Measurements from ENCODE around the gene CCM2. TPM values are rescaled to one million over a fixed set of nuclear protein-coding genes. Genes with fewer than 3 reads are reported as not detected.

The CCM2 gene
- total and polyA plus RNA-seq, 7 donors, result 28.1 to 54.2 (median 34.1) TPM

DNA sequence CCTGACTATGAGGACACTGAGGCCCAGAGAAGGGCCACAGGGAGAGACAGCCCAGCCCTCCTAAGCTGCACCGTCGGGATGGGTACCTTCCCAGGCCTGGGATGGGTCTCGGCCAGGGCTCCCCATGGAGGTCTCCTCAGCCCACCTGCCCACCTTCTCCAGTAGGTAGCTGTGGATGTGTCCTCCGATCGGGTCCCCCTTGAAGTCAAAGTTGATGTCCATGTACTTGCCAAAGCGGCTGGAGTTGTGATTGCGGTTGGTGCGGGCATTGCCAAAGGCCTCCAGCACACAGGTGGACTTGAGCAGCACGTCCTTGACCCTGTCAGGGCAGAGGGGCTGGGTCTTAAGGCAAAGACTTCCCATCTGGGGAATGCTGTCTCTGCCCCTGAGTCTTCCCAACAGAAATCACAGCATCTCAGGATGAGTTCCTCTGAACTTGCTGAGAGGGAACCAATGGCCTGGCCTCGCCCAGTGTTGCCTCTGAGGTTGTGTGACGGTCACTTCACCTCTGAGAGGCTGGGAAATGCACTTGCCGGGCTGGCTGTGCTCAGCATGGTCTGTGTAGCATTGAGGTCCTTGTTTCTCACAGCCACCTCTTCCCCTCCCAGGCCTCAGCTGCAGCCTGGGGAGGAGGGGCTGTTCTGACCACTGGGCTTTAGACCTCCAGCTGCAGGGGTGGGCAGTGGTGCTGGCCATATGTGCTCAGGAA lies 24.5 kb upstream of the CCM2 start:
- Histone ChIP-seq H3K36me3 (peaks cover 0 to 7% (median 0%) of the 10 kb centered on the region in 4 donors), H3K4me3 (no peak overlapping the region), H3K27ac (no peak overlapping the region), H3K9me3 (no peaks in the 10 kb centered on the region), H3K27me3 (no peaks in the 10 kb centered on the region), H3K4me1 (peaks cover 0 to 13% (median 8%) of the 10 kb centered on the region in 4 donors)
- TF ChIP-seq POLR2A (IDR thresholded peaks at IDR 0.05) (no peak), EP300 (IDR thresholded peaks at IDR 0.05) (no peak), POLR2AphosphoS5 (IDR thresholded peaks at IDR 0.05) (no peak), CTCF (IDR thresholded peaks at IDR 0.05) (no peak)
- intact Hi-C loops (cut with DNase I), result no loop called here
- DNase-seq, result no peak
- 93 to 95% methylated on average over 12 of the region's 12 CpGs for WGBS, 2 donors

DNA sequence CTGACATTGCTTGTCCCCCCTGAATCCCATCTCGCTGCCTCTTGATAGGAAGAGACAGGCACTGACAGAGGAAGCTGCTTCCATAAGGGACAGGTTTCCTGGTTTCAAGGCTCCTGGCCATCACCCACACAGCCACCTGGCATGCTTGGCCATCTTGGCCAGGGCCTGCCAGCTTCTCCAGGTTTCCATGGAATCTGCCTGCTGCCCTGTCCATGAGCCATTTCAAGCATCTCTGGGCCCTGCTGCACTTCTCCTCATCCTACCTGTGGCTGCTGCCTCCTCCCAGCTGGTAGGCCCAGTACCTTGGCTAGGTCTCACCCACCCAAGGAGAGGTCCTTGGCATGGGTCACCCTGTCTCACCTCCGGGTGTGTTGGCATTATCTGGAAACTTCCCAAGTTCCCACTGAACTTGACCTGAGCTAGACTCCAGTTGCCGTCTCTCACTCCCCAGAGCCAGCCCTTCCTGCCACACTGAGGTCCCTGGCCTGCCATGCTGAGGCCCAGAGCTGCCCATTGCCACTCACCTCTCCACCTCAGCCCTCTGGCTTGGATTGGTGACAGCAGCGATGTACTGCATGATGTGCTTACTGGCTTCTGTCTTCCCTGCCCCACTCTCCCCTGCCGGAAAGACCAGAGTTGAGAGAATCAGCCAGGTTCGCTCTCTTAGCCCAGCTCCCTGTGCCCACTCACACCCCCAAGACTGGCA lies 23.8 kb upstream of the CCM2 start:
- peaks cover 0 to 9% (median 0%) of the 10 kb centered on the region in 4 donors for H3K36me3 ChIP-seq
- intact Hi-C loops (cut with DNase I), result no loop called here

GRCh38 chr7:44976746-44977196 lies 23.2 kb upstream of the CCM2 start:
- H3K9me3 ChIP-seq, result no peaks in the 10 kb centered on the region
- intact Hi-C loops (cut with DNase I), result no loop called here
- no peak for TF ChIP-seq EP300 (IDR thresholded peaks at IDR 0.05)
- no peak for TF ChIP-seq POLR2A (IDR thresholded peaks at IDR 0.05)
- TF ChIP-seq CTCF (IDR thresholded peaks at IDR 0.05), result no peak
- no peak for TF ChIP-seq POLR2AphosphoS5 (IDR thresholded peaks at IDR 0.05)
- H3K4me3 ChIP-seq, result no peak overlapping the region
- WGBS, 2 donors, result 93 to 95% methylated on average over 17 of the region's 17 CpGs
- no peaks in the 10 kb centered on the region for H3K27me3 ChIP-seq
- peaks cover 0 to 14% (median 0%) of the 10 kb centered on the region in 4 donors for H3K36me3 ChIP-seq
- H3K4me1 ChIP-seq, result peaks cover 0 to 21% (median 14%) of the 10 kb centered on the region in 4 donors
- no peak for DNase-seq
- H3K27ac ChIP-seq, result no peak overlapping the region

More for the DNA sequence above, 23.8 kb upstream of the CCM2 start:
- 91 to 94% methylated on average over 6 of the region's 6 CpGs for WGBS, 2 donors
- Histone ChIP-seq H3K27me3 (no peaks in the 10 kb centered on the region), H3K27ac (no peak overlapping the region), H3K4me3 (no peak overlapping the region), H3K9me3 (no peaks in the 10 kb centered on the region), H3K4me1 (peaks cover 0 to 19% (median 14%) of the 10 kb centered on the region in 4 donors)
- TF ChIP-seq CTCF (IDR thresholded peaks at IDR 0.05), result no peak
- TF ChIP-seq EP300 (IDR thresholded peaks at IDR 0.05), result no peak
- no peak for TF ChIP-seq POLR2A (IDR thresholded peaks at IDR 0.05)
- TF ChIP-seq POLR2AphosphoS5 (IDR thresholded peaks at IDR 0.05), result no peak
- DNase-seq, result no peak

DNA sequence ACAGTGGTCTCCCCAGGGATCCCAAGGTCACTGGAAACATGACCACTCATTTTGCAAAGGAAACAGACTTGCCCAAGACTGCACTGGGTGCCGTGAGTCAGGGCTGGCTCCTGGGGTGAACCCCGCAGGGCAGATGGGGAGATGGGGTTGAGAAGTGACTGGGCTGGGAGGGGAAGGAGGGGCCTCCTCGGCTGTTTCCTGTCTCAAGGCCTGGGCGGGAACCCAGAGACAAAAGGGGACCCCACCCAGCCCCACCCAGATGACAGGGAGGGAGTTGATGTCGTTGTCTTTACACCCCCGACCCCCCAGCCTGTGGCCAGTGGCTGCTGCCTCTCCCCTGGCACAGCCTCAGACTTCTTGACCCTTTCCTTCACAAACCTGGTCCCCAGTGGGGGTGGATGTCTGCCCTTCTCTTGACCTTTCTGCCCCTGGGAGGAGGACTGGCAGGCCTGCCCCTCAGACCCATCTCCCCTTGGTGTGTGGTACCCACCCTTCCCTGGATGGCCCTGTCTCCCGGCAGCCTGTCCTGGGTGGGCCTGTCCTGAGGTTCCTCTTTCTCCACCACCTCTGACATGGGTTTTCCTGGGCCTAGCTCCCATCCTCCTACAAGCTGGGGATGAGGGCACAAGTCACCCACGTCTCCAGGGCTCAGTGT lies 22.6 kb upstream of the CCM2 start:
- no peak overlapping the region for H3K4me3 ChIP-seq
- no peak for DNase-seq
- intact Hi-C loops (cut with DNase I), result no loop called here
- H3K9me3 ChIP-seq, result no peaks in the 10 kb centered on the region
- H3K27ac ChIP-seq, result no peak overlapping the region
- peaks cover 0 to 21% (median 14%) of the 10 kb centered on the region in 4 donors for H3K4me1 ChIP-seq
- no peaks in the 10 kb centered on the region for H3K27me3 ChIP-seq
- no peak for TF ChIP-seq POLR2AphosphoS5 (IDR thresholded peaks at IDR 0.05)
- no peak for TF ChIP-seq EP300 (IDR thresholded peaks at IDR 0.05)
- WGBS, 2 donors, result 32 to 50% methylated on average over 8 of the region's 8 CpGs
- H3K36me3 ChIP-seq, result peaks cover 0 to 21% (median under 1%) of the 10 kb centered on the region in 4 donors

- peaks cover 0 to 21% (median 14%) of the 10 kb centered on the region in 4 donors for H3K4me1 ChIP-seq
- peak overlapping the region in 2 of 4 donors; percentile 10 to 33 for H3K27ac ChIP-seq
- WGBS, 2 donors, result 35 to 46% methylated on average over 6 of the region's 6 CpGs
- intact Hi-C loops (cut with DNase I), result no loop called here
- H3K9me3 ChIP-seq, result no peaks in the 10 kb centered on the region
- peaks cover 0 to 26% (median 6%) of the 10 kb centered on the region in 4 donors for H3K36me3 ChIP-seq
- peak overlapping the region in 2 of 4 donors; percentile 5 to 9 for H3K4me3 ChIP-seq
- DNase-seq, result peak; percentile 57
- H3K27me3 ChIP-seq, result no peaks in the 10 kb centered on the region
- TF ChIP-seq EP300 (IDR thresholded peaks at IDR 0.05) (no peak), POLR2AphosphoS5 (IDR thresholded peaks at IDR 0.05) (no peak)
These were observed 22.1 kb upstream of the CCM2 start for GRCh38 chr7:44977959-44978335.
